Liver (tissue), 9 donors: ENCODE results near the gene MRPL42. TPM values are rescaled to one million over a fixed set of nuclear protein-coding genes. Genes with fewer than 3 reads are reported as not detected.

Source experiments
- DNase-seq: peaks from one replicate; pipeline ENCODE4 v3.0.0-alpha.2; 2017; ENCODE audit warnings: low spot score
- H3K27ac ChIP-seq, 2 donors: one replicate each; pipeline ENCODE4 v1.7.0; 2013; ENCODE audit warnings: inconsistent platforms in 2 of 2, low read length in 2 of 2, control low read depth in 1 of 2, low read depth in 1 of 2, mild to moderate bottlenecking in 1 of 2
- H3K27me3 ChIP-seq, 4 donors: one replicate each; pipeline versions ENCODE4 v1.6.1 to v1.7.0; 2013; ENCODE audit warnings: low read length in 3 of 4, inconsistent platforms in 1 of 4, mild to moderate bottlenecking in 1 of 4, moderate library complexity in 1 of 4; ENCODE audit not compliant: control insufficient read depth in 4 of 4, insufficient read depth in 4 of 4
- H3K36me3 ChIP-seq, 4 donors: one replicate each; pipeline versions ENCODE4 v1.6.1 to v1.7.0; 2013; ENCODE audit warnings: low read length in 3 of 4, mild to moderate bottlenecking in 3 of 4, low read depth in 1 of 4, moderate library complexity in 1 of 4; ENCODE audit not compliant: control insufficient read depth in 4 of 4, insufficient read depth in 3 of 4
- H3K4me1 ChIP-seq, 4 donors: one replicate each; pipeline versions ENCODE4 v1.6.1 to v1.7.0; 2013; ENCODE audit warnings: low read length in 3 of 4, mild to moderate bottlenecking in 3 of 4, moderate library complexity in 1 of 4; ENCODE audit not compliant: control insufficient read depth in 4 of 4, insufficient read depth in 4 of 4
- H3K4me3 ChIP-seq, 3 donors: one replicate each; pipeline versions ENCODE4 v1.6.1 to v1.7.0; 2013; ENCODE audit warnings: low read length in 3 of 3, control low read depth in 1 of 3, low read depth in 1 of 3, mild to moderate bottlenecking in 1 of 3
- H3K9ac ChIP-seq, 2 donors: one replicate each; pipeline ENCODE4 v1.7.0; 2013; ENCODE audit warnings: low read length in 2 of 2, mild to moderate bottlenecking in 2 of 2, moderate library complexity in 2 of 2, control low read depth in 1 of 2, low read depth in 1 of 2
- H3K9me3 ChIP-seq, 4 donors: one replicate each; pipeline versions ENCODE4 v1.6.1 to v1.7.0; 2013; ENCODE audit warnings: low read length in 3 of 4; ENCODE audit not compliant: control insufficient read depth in 4 of 4
- CTCF ChIP-seq: fragments of 150-350 bp; IDR thresholded peaks from 2 replicates; pipeline ENCODE4 v1.5.1; 2017; ENCODE audit warnings: improper control_type of control experiment, low read depth, low read length; ENCODE audit not compliant: missing input control
- FOXA1 ChIP-seq: IDR thresholded peaks from 2 replicates; pipeline ENCODE4 v1.6.1; 2016; ENCODE audit warnings: antibody characterized with exemption
- FOXA2 ChIP-seq: IDR thresholded peaks from 2 replicates; pipeline ENCODE4 v1.6.1; 2016; ENCODE audit warnings: antibody characterized with exemption
- HNF4A ChIP-seq, 2 donors: conservative IDR thresholded peaks; 2 replicates each; pipeline ENCODE4 v1.6.1; 2016; ENCODE audit warnings: antibody characterized with exemption in 2 of 2, mild to moderate bottlenecking in 2 of 2
- JUND ChIP-seq, 2 donors: IDR thresholded peaks; 2 replicates each; pipeline ENCODE4 v1.6.1; 2016; ENCODE audit warnings: antibody characterized with exemption in 2 of 2
- MAX ChIP-seq: IDR thresholded peaks from 2 replicates; pipeline ENCODE4 v1.6.1; 2016; ENCODE audit warnings: antibody characterized with exemption
- NR2F2 ChIP-seq: IDR thresholded peaks from 2 replicates; pipeline ENCODE4 v1.6.1; 2016; ENCODE audit warnings: antibody characterized with exemption
- REST ChIP-seq: IDR thresholded peaks from 2 replicates; pipeline ENCODE4 v1.6.1; 2016; ENCODE audit warnings: antibody characterized with exemption, mild to moderate bottlenecking
- RXRA ChIP-seq, 2 donors: IDR thresholded peaks; 2 replicates each; pipeline ENCODE4 v1.6.1; 2017 to 2018; ENCODE audit warnings: antibody characterized with exemption in 2 of 2, mild to moderate bottlenecking in 1 of 2
- TAF1 ChIP-seq: conservative IDR thresholded peaks from 2 replicates; pipeline ENCODE4 v1.6.1; 2016; ENCODE audit warnings: antibody characterized with exemption, mild to moderate bottlenecking
- YY1 ChIP-seq: IDR thresholded peaks from 2 replicates; pipeline ENCODE4 v1.6.1; 2016; ENCODE audit warnings: antibody characterized with exemption, mild to moderate bottlenecking
- ZBTB33 ChIP-seq: IDR thresholded peaks from 2 replicates; pipeline ENCODE4 v1.6.1; 2016; ENCODE audit warnings: antibody characterized with exemption
- WGBS: extraction: QIAGEN DNeasy Blood & Tissue Kit; methylation state at CpG from one replicate; pipeline ENCODE4 v1.1.7; 2013; 5-methylcytosine and 5-hydroxymethylcytosine counted together
- polyA plus RNA-seq, 2 donors: library from polyadenylated mRNA; stranded (reverse) in 1 of 2; unstranded in 1 of 2; fragments of 200-250 nt in 1 of 2; fragments of >200 nt in 1 of 2; fragmentation: Nextera tagmentation in 1 of 2; extraction: Ambion mirVana in 1 of 2; gene quantifications; one replicate each; pipeline versions ENCODE4 v1.2.1 to v1.2.3, GENCODE V29; 2013 to 2015
- total RNA-seq, 2 donors: library from RNA; depleted of rRNA; stranded (reverse); fragments of >200 nt; gene quantifications; one replicate each; pipeline ENCODE4 v1.2.3, GENCODE V29; 2014
- donor health status: healthy.
- donor health status: healthy.
- donor health status: healthy.
- donor health status: healthy.
- donor health status: healthy.

MRPL42 gene
- total and polyA plus RNA-seq, 4 donors = 20.4 to 38.8 (median 33.3) TPM

GRCh38 chr12:93539821-93540220 is 72.5 kb downstream of the MRPL42 start:
- no peak for DNase-seq
- Histone ChIP-seq H3K9ac (no peak overlapping the region), H3K27me3 (no peaks in the 10 kb centered on the region), H3K27ac (no peak overlapping the region), H3K4me1 (peaks cover 0 to 16% (median 15%) of the 10 kb centered on the region in 4 donors), H3K36me3 (peaks cover 0 to under 1% (median 0%) of the 10 kb centered on the region in 4 donors), H3K9me3 (no peaks in the 10 kb centered on the region), H3K4me3 (no peak overlapping the region)
- TF ChIP-seq RXRA (IDR thresholded peaks at IDR 0.05) (no peak), ZBTB33 (no peak), TAF1 (no peak), NR2F2 (no peak), JUND (IDR thresholded peaks at IDR 0.05) (no peak), FOXA1 (no peak)
- WGBS = 96% methylated on average over 4 of the region's 4 CpGs

- DNase-seq = no peak
- H3K4me3 ChIP-seq = no peak overlapping the region
- WGBS = 73% methylated on average over 1 of the region's 1 CpG
- no peaks in the 10 kb centered on the region for H3K27me3 ChIP-seq
- H3K4me1 ChIP-seq = peaks cover 0 to 16% (median 15%) of the 10 kb centered on the region in 4 donors
- H3K27ac ChIP-seq = no peak overlapping the region
- TF ChIP-seq ZBTB33 (no peak), HNF4A (conservative IDR thresholded peaks at IDR 0.05) (no peak), MAX (no peak), JUND (IDR thresholded peaks at IDR 0.05) (no peak), RXRA (IDR thresholded peaks at IDR 0.05) (no peak), CTCF (no peak), FOXA2 (no peak), YY1 (no peak), REST (no peak), NR2F2 (no peak)
- H3K9ac ChIP-seq = no peak overlapping the region
- no peaks in the 10 kb centered on the region for H3K9me3 ChIP-seq
- peaks cover 0 to 4% (median 0%) of the 10 kb centered on the region in 4 donors for H3K36me3 ChIP-seq
These were observed 73.2 kb downstream of the MRPL42 start for GRCh38 chr12:93540466-93540865.
